LNCaP clone FGC (cell line): ENCODE measurements around the gene PKD1.

ENCODE experiments used
- DNase-seq: peaks from one replicate; pipeline ENCODE4 v3.0.0-alpha.2; 2011; ENCODE audit warnings: low read depth
- H3K4me3 ChIP-seq: 2 replicates; pipeline ENCODE4 v1.5.1; 2011; ENCODE audit warnings: mild to moderate bottlenecking, low read depth, low read length, control low read depth
- CTCF ChIP-seq: IDR thresholded peaks from 2 replicates; pipeline ENCODE4 v1.5.1; 2012; ENCODE audit warnings: mild to moderate bottlenecking; ENCODE audit not compliant: control insufficient read depth, insufficient read depth; ENCODE audit errors: extremely low read depth

The PKD1 gene

DNA sequence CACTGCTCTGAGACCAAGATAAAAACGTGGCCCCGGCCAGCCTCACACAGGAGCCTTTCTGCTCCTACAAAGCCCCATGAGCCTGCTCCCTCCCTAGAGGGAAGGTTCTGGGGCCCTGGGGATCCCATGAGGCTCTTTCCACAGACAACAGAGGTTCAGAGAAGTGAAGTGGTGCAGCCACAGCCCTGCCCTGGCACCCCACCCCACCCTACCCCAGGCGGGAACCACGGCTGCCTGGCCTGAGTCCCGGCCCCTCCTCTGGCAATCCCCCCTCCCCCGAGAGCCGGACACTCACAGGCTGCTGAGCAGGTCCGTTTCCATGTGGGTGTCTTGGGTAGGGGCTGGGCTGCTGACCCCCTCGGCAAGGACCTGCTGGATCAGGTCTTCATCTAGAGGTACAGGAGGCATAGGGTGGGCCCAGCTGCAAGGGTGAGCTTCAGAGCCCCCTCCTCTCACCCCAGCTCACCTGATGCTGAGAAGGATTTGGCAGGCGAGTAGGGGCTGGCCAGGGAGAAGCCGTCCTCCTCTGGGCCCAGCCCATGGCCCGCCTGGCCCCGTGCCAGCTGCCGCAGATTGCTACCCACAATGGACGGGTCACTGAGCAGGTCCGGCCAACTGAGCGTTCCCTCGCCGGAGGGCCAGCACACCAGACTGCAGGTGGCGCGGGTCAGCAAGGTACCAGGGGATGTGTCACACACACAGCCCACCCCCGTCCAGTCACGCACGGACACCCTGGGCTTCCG, 38.7 kb downstream of the PKD1 start:
- no peak for TF ChIP-seq CTCF
- no peak overlapping the region for H3K4me3 ChIP-seq
- no peak for DNase-seq

DNA sequence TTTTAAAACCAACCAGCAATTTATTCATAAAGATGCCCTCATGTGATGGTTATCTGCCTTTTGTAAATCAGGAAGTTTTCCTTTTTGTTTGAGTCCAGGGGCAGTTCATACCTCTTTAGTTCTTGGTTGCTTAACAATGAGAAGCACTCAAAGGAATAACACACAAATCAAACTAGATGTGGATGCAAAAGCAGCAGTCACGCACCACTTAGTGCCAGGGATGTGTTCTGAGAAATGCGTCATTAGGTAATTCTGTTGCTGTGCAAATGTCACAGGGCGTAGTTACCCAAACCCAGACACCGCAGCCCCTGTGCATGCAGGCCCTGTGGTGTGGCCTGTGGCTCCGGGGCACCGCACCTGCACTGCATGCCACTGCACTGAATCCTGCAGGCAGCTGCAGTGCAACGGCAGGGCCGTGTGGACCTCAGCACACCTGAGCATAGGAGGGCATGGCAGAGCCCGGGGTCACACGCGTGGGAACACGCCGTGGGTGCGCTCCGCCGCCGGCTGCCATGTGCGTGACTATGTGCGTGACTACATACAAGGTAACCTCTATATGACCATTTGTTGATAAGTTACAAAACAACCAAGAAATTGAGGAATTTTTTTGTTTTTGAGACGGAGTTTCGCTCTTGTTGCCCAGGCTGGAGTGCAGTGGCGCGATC, 39.6 kb downstream of the PKD1 start:
- H3K4me3 ChIP-seq = no peak overlapping the region
- no peak for TF ChIP-seq CTCF
- DNase-seq = no peak

DNA sequence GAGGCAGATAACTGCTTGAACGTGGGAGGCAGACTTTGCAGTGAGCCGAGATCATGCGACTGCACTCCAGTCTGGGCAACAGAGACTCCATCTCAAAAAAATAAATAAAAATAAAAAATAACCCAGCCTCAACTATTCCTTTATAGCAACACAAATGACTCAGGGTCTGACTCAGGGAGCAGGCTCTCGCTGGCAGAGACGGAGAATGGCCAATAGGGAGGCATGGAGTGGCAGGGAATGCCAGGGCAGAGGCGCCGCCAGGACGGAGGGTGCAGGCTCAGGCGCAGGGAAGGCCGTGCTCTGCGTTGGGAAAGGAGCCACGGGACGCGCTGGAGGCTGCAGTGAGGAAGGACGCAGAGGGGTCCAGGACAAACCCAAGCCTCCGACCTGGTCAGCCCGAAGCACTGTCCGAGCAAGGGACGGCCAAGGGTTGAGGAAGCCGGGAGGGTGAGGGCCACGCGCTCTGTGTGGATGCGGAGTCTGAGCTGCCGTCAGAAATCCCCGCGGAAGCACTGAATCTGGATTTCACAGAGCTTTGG, 40.3 kb downstream of the PKD1 start:
- H3K4me3 ChIP-seq = no peak overlapping the region
- DNase-seq = no peak
- no peak for TF ChIP-seq CTCF

DNA sequence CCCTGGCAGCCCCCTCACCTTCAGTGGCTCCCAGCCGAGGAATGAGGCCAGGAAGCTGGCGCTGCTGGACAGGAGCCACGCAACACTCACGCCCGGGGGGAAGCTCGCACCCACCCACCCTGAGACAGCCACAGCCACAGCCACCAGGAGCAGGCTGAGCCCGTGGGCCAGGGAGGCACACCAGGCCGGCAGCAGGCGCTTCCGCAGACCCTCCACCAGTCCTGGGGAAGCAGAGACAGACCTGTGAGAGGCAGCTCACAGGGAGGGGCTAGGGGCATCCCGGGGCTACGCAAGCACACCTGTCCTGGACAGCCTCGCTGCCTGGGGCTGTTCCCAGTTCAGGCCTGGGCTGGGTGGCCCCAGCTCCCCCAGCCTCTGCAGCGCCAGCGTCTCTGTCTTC, 41.9 kb downstream of the PKD1 start:
- no peak for DNase-seq
- H3K4me3 ChIP-seq = no peak overlapping the region
- no peak for TF ChIP-seq CTCF

DNA sequence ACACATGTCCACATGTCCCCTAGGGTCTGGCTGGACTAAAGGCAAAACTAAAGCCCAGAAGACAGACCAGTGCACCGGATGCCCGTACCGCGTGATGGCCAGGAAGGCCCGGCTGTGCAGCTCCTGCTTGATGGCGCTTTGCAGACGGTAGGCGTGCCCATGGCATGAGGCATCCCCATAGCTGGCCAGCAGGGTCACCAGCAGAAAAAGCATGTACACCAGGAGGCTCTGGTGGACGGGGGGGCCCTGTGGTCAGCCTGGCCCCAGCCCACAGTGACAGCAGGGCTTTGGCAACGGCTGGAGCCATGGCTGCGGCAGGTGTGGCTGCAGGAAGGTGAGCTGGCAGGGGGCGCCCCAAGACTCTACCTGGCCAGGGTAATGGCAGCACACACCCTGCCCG, 42.8 kb downstream of the PKD1 start:
- H3K4me3 ChIP-seq = no peak overlapping the region
- TF ChIP-seq CTCF = no peak
- DNase-seq = no peak

- H3K4me3 ChIP-seq = no peak overlapping the region
- DNase-seq = no peak
- TF ChIP-seq CTCF = no peak
These were observed 43.5 kb downstream of the PKD1 start for GRCh38 chr16:2092256-2092620.
